A172 (cell line): ENCODE measurements around the gene PXMP4. TPM values are rescaled to one million over a fixed set of nuclear protein-coding genes. Genes with fewer than 3 reads are reported as not detected.
"Not testable (repeated sequence)": the region's sequence is repeated elsewhere in the genome, so short reads cannot be mapped to it uniquely, and the experiment has no call there.

Experiments used
- DNase-seq: peaks from one replicate; pipeline ENCODE4 v3.0.0-alpha.2; 2015; ENCODE audit warnings: low spot score
- total RNA-seq: library from RNA; depleted of rRNA; stranded (reverse); fragments of >200 nt; shearing (Covaris generic); gene quantifications from 2 replicates; pipeline ENCODE4 v1.2.3, GENCODE V29; 2014

The PXMP4 gene
- total RNA-seq, 1 experiment from 2014 or later = 10.2 TPM

GRCh38 chr20:33703498-33704137 is 16.5 kb downstream of the PXMP4 start:
- DNase-seq = no peak

GRCh38 chr20:33702861-33703260 is 17.2 kb downstream of the PXMP4 start:
- no peak for DNase-seq

GRCh38 chr20:33701629-33702450 is 18.3 kb downstream of the PXMP4 start:
- no peak for DNase-seq

DNA sequence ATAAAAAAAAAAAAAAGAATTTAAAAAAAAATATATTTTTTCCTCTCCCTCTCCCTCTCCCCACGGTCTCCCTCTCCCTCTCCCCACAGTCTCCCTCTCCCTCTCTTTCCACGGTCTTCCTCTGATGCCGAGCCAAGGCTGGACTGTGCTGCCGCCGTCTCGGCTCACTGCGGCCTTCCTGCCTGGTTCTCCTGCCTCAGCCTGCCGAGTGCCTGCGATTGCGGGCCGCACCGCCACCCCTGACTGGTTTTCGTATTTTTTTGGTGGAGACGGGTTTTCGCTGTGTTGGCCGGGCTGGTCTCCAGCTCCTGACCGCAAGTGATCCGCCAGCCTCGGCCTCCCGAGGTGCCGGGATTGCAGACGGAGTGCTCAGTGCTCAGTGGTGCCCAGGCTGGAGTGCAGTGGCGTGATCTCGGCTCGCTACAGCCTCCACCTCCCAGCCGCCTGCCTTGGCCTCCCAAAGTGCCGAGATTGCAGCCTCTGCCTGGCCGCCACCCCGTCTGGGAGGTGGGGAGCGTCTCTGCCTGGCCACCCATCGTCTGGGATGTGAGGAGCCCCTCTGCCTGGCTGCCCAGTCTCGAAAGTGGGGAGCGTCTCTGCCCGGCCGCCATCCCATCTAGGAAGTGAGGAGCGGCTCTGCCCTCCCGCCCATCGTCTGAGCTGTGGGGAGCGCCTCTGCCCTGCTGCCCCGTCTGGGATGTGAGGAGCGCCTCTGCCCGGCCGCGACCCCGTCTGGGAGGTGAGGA is 19.2 kb downstream of the PXMP4 start:
- DNase-seq = not testable (repeated sequence)

- DNase-seq = not testable (repeated sequence)
Observed at GRCh38 chr20:33698966-33699365, 21.1 kb downstream of the PXMP4 start.

GRCh38 chr20:33697129-33697528 is 23.0 kb downstream of the PXMP4 start:
- DNase-seq = peak; percentile 58

- no peak for DNase-seq
Observed at GRCh38 chr20:33696448-33696847, 23.7 kb downstream of the PXMP4 start.

- DNase-seq = no peak
Observed at GRCh38 chr20:33694639-33695012, 25.5 kb downstream of the PXMP4 start.

DNA sequence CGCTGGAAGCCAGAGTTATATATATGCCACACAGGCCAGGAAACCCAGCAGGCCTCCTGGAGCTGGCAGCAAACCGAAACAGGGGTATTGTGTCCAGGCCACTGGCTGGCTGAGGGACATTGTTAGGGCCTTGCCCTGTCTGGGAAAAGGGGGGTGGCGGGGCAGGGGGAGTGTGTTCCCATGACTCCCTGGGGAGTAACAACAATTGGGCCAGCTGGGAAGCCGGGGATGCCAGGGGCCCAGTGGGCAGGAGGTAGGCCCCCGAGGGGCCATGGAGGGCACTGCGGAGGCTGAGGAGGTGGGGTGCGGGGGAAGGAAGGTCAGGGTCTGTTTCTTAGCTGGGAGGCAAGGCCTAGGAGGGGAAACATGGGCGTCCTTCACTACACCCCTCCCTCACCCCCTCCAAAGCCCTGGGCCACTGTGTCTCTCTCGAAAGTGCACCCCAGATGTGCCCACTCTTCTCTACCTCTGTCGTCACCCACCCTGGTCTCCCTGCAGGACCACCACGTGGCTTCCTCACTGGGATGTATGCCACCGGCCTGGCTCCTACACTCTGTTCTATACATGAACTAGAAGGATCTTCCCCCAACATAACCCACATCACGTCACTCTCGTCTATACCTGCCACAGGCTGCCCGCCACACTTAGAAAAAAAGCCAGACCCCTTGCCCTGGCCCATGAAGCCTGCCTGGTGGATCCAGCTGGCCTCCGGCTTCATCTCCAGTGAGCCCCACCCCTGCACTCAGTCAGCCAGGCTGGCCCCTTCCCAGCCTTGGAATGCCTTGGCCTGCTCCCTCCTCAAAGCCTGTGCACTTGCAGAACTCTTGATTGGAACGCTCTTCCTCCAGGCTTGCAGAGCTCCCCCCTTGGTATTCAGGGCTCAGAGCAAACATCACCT is 26.1 kb downstream of the PXMP4 start:
- no peak for DNase-seq

DNA sequence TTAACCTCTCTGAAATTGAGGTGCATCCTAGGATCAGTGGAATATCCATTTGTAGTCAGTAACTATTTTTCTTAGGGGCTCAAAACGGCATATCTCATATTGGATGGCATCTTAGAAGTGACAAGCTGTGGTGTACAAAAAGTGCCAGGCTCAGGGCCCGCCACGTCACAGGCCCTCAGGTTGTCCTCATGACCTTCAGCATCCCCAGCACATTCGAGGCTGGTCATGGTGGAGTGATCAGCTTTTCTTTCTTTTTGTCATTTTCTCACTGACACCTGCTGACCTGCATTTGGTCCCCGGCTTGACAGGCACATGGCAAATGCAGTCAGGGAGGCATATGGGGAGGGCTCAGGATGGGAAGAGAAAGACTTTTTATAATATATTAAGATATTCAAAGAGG is 26.8 kb downstream of the PXMP4 start:
- no peak for DNase-seq

DNA sequence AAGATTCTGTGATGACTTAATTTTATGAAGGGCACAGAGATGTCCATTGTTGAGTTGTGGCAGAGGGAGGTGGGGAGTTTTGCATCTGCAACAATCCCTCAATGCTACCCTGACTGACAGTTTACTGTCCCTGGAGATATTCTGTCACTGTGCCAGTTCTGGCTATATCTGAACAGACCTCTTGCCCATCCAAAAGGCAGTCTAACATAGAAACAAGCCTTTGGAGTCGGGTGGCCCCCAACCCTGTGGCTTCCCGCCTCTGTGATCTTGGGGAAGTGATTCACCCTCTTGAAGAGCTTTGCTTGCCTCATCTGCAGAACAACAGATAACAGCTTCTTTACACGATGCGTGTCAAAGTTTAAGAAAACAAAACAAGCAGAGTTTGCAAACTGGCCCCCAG is 30.1 kb downstream of the PXMP4 start:
- DNase-seq = peak; percentile 83

- DNase-seq = no peak
Observed at GRCh38 chr20:33689493-33689892, 30.6 kb downstream of the PXMP4 start.

- DNase-seq = no peak
Observed at GRCh38 chr20:33688938-33689424, 31.1 kb downstream of the PXMP4 start.

DNA sequence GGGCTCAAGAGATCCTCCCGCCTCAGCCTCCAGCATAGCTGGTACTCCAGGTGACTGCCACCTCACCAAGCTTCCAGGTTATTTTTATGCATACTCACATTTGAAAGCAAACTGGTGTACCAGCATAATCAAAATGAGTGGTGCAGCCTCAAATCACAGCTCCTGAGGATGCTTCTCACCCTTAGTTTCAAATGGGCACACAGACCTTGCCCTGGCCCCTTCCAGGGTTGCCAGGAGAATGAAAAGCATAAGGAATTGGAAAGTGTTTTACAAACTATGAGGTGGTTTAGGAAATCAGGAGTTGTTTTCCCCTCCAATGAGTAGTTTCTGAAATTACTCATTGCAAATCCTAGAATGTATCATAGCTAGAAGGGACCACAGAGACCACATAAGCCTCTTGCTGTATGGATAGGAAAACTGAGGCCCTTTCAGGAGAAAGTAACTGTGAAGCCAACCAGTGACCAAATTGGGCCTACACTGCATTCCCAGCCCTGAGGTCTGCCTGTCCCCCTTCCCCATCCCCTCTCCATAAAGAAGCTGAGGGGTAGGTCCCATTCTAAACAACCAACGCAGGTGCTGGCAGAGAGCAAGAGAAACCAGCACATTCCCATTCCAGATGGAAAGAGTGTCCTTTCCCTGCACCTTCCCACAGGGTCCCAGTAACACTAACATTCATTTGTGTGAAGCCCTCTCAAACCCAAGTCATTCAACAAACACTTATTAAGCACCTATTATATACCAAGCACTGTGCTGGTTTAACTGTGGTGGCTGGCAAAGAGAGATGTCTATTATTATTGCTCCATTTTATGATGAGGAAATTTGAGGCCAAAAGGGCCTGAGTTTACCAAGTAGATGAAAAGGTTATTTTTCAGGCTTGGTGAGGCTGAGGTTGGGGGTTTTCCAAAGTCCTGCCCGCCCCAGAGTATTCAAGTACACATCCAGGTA is 31.8 kb downstream of the PXMP4 start:
- DNase-seq = no peak

GRCh38 chr20:33687370-33687915 is 32.7 kb downstream of the PXMP4 start:
- DNase-seq = no peak

DNA sequence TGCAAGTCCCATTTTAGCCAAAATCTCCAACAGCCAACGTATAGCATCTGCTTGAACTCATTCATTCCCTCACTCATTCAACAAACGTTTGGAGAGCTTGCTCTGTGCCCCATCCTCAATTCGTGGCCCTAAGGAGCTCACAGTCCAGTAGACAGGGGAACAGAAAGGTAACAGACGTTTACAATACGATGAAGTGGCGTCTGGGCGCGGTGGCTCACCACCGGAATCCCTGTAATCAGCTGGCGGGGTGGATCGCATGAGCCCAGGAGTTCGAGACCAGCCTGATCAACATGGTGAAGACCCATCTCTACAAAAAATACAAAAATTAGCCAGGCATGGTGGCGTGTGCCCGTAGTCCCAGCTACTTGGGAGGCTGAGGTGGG is 33.1 kb downstream of the PXMP4 start:
- DNase-seq = no peak

- peak; percentile 90 for DNase-seq
Observed at GRCh38 chr20:33686100-33686983, 33.8 kb downstream of the PXMP4 start, which contains the start of gene E2F1. Gene E2F1 (minus strand): TSS chr20:33686385. CDS start chr20:33686264, 121 bp downstream.

- peak; percentile 44 for DNase-seq
Observed at GRCh38 chr20:33685328-33686099, 34.6 kb downstream of the PXMP4 start.
